ENCODE data around the gene FSD1.

- TF ChIP-seq POLR2A (IDR thresholded peaks at IDR 0.05) = no peak
- TF ChIP-seq CTCF (IDR thresholded peaks at IDR 0.05) = no peak
Measured at GRCh38 chr19:4279530-4280422, 24.6 kb upstream of the FSD1 start.

All from Peyer's patch (tissue), 4 donors.